ENCODE data around the gene WWOX.
"Not testable (repeated sequence)": the region's sequence is repeated elsewhere in the genome, so short reads cannot be mapped to it uniquely, and the experiment has no call there.

Gene WWOX

GRCh38 chr16:78673884-78674283 lies 574.4 kb downstream of the WWOX start:
- DNase-seq, result no peak

- no peak for DNase-seq
These were observed 575.9 kb downstream of the WWOX start for GRCh38 chr16:78675312-78675711.

- DNase-seq, result no peak
These were observed 576.7 kb downstream of the WWOX start for GRCh38 chr16:78675951-78676792.

- DNase-seq, result no peak
These were observed 577.8 kb downstream of the WWOX start for GRCh38 chr16:78677181-78677731.

DNA sequence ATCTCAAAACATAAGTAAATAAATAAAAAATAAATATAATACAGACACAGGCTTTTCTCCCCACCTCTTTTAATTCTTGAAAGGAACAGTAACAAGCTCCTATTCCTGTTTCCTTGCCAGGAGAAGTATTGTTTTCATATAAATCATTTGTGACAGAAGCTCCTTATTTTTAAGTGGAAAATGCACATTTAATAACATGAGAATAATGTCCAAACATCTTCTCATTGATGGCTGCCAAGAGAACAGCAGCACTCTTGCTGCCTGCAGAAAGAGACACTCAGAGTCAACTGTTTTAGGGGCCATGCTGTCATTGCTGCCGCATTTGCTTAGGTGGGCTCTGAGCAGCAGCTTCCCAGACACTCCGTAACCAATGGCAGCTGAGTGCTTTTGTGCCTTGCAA lies 580.1 kb downstream of the WWOX start:
- DNase-seq, result no peak

- no peak for DNase-seq
These were observed 582.3 kb downstream of the WWOX start for GRCh38 chr16:78681743-78682142.

- no peak for DNase-seq
These were observed 584.7 kb downstream of the WWOX start for GRCh38 chr16:78684030-78684611.

DNA sequence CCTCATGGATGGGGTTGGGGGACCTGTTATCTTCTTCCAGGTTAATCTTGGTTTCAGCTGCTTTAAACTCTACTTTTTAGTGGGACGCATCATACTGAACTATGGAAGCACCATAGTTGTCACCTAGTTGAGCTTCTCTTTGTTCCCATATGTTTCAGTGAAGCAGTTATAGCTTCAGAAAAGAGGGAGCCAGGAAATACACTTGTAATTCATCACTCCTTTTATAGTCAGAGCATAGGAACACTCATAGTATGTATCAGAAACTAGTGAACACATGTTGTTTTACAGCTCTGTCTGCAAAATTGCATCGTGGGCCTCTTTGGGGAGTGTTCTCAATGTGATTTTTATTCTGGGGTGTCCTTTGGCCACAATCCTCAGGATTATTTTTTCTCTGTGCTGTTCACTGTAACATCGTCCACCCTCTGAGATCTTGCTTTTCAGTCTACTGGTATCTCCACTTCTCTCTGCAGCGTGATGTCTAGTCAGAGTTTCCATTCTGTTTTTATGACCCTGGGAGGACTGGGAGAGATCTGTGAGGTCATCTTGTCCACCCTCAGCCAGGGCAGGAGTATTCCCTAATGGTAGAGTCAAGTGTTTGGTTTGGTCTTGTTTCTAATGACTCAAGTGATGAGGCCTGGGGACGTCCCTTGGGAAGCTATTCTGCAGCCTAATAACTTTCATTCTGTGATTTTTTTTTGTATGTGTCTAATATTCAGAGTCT lies 585.4 kb downstream of the WWOX start:
- DNase-seq, result no peak

DNA sequence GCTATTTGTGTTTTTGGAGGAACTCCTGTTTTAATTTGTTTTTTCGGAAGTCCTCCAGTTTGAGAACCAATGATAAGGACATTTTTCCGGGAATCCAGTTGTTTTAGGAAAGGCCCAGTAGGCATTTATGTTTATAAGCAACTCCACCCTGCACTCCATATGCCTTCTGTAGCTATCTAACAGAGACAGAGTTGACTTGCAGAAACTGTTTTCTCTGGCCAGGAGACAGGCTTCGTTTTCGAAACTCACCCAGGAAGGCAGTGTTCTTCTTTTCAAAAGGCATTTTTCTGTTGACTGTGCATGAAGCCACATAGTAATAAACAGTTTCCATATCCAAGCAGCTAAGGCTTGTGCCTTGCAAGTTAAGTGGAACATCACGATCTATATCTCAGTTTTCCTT lies 587.1 kb downstream of the WWOX start:
- no peak for DNase-seq

DNA sequence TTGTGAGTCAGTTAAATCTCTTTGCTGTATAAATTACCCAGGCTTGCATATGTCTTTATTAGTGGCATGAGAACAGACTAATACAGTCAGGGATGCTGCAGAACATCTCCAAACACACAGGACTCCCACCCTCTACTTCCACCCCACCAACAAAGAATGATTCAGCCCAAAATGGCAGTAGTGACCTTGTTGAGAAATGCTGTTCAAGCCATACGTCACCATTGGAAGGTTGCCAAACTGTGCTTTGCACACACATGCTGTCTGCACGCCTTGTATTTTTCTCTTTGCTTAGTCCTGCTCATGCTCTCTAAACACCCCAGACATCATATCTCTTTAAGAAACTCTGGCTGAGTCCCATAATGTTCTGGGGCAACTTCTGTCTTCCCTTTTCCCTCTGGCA lies 589.6 kb downstream of the WWOX start:
- DNase-seq, result no peak

- no peak for DNase-seq
These were observed 590.1 kb downstream of the WWOX start for GRCh38 chr16:78689536-78689935.

DNA sequence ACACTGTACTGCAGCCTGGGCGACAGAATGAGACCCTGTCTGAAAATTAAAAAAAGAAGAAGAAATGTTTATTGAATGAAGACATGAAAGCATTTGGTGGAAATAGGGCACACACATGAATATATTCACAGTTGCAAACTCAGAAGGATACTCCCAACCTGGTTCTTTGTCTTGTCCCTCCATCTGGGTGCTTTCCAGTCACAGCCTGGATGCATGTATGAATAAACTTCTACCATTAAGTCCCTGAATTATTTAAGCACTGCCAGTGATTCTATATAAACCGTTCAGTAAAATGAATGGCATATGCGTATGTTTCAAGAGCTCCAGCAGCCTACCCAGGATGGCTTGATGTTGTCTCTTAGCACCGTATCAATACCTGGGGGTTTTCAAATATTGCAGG lies 591.1 kb downstream of the WWOX start:
- no peak for DNase-seq

DNA sequence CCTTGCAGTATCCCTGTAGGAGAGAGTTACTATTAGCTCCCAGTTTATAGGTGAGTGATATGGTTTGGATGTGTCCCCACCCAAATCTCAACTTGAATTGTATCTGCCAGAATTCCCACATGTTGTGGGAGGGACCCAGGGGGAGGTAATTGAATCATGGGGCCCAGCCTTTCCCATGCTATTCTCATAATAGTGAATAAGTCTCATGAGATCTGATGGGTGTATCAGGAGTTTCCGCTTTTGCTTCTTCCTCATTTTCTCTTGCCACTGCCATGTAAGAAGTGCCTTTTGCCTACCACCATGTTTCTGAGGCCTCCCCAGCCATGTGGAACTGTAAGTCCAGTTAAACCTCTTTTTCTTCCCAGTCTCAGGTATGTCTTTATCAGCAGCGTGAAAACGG lies 592.3 kb downstream of the WWOX start:
- not testable (repeated sequence) for DNase-seq

DNA sequence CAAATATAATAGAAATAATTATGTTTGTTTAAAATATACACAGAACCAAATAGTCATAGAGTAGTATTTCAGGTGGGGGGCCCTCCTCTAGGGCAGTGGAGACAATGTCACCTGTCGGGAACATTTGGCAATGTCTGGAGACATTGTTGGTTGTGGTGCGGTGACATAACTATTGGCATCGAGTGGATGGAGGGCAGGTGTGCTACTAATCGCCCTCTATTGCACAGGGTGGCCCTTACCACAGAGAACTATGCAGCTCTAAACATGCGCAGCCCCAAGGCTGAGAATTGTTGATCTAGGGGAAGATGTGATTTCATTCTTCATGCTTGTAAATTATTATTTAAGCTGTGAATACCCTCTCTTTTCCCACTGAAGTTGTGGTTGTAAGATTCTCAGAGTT lies 594.0 kb downstream of the WWOX start:
- DNase-seq, result no peak

DNA sequence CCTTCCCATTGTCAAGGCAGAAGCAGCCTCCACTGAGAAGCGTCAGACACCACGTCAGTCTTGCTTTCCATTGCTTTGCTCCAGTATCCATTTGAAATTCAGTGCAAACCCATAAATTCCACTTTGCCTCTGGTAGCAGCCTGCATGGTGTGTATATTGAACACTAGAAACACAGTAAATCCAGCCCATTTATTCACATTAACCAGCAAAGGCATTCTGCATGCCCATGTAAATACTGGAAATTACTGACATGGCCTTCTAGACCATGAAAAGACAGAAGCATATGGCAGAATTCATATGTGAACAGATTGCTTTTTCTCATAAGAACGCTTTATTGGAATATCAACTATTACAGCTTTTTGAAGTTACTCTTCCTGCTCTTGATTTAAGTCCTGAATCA lies 595.0 kb downstream of the WWOX start:
- no peak for DNase-seq

- DNase-seq, result no peak
These were observed 595.9 kb downstream of the WWOX start for GRCh38 chr16:78695391-78695790.

DNA sequence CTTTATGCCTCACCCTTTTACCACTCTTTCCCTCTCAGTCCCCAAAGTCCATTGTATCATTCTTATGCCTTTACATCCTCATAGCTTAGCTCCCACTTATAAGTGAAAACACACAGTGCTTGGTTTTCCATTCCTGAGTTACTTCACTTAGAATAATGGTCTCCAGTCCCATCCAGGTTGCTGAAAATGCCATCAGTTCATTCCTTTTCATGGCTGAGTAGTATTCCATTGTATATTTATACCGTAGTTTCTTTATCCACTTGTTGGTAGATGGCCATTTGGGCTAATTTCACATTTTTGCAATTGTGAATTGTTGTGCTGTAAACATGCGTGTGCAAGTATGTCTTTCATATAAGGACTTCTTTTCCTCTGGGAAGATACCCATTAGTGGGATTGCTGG lies 597.3 kb downstream of the WWOX start:
- no peak for DNase-seq

GRCh38 chr16:78697426-78697825 lies 598.0 kb downstream of the WWOX start:
- DNase-seq, result no peak

DNA sequence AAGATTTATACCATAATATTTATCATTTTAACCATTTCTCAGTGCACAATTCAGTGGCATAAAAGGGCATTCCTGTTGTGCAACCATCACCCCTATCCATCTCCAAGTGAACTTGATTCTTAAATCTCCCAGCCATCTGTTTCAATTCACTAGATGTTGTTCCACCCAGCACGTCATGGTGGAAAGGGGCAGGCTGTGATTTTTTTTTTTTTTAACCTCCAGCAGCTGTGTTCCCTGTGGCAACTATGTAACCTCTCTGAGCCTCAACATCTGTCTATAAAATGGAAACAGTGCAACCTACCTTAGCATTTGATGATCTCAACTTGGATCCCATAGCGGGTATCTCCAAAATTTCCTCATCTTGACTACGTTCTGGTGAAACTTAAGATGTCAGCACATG lies 604.5 kb downstream of the WWOX start:
- DNase-seq, result no peak

- DNase-seq, result no peak
These were observed 605.0 kb downstream of the WWOX start for GRCh38 chr16:78704416-78704815.

DNA sequence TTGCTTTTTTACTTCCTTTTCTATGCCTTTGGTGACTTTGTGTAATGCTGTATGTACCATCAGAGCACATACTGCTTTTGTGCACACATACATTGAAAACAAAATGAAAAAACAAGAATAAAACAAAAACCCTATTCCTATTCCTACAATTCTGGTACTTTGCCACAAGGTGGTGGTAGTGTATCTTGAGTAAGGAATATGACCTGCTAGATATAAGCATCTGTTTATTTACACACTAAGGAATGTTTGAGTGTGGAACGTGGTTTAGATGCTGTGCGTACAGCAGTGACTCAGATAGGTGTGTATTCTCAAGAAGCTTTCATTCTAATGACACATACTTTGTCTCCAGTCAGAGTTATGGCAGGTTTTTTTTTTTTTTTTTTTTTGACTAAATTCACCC lies 606.2 kb downstream of the WWOX start:
- DNase-seq, result peak; percentile 67

- DNase-seq, result no peak
These were observed 607.2 kb downstream of the WWOX start for GRCh38 chr16:78706637-78707036.

- no peak for DNase-seq
These were observed 609.9 kb downstream of the WWOX start for GRCh38 chr16:78709137-78709884.

All from activated CD4-positive, alpha-beta T cell treated with anti-CD3 and anti-CD28 coated beads, Interleukin-2, Interleukin-6, amounts not matched to agents 100 ng/mL and 50 ng/mL, durations not matched to agents 16 hours and 8 hours (primary cell).